Central memory CD8-positive, alpha-beta T cell (primary cell): ENCODE results near the gene OR10G3.
"Not testable (repeated sequence)": the region's sequence is repeated elsewhere in the genome, so short reads cannot be mapped to it uniquely, and the experiment has no call there.

Experiments used
- ATAC-seq: fragments of 150-1000 bp; cut with Tn5 transposase; replicated peaks from 2 replicates; pipeline ENCODE4 v1.10.0; 2022; ENCODE audit warnings: mild to moderate bottlenecking, moderate FRiP score, moderate number of reproducible peaks; ENCODE audit not compliant: poor library complexity, severe bottlenecking; ENCODE audit errors: extremely low read depth
- DNase-seq, 2 donors: peaks; one replicate each; pipeline ENCODE4 v3.0.0; 2021; ENCODE audit warnings: low spot score in 2 of 2
- H3K27ac Mint-ChIP-seq: one replicate; pipeline ENCODE4 v1.8.0; 2022; ENCODE audit warnings: low read depth, mild to moderate bottlenecking, moderate library complexity, mixed read lengths
- H3K27me3 Mint-ChIP-seq: one replicate; pipeline ENCODE4 v1.8.0; 2022; ENCODE audit warnings: mixed read lengths
- H3K36me3 Mint-ChIP-seq: one replicate; pipeline ENCODE4 v1.8.0; 2022; ENCODE audit warnings: mild to moderate bottlenecking, moderate library complexity, mixed read lengths; ENCODE audit not compliant: insufficient read depth
- H3K4me1 Mint-ChIP-seq: one replicate; pipeline ENCODE4 v1.8.0; 2022; ENCODE audit warnings: mixed read lengths
- H3K4me3 Mint-ChIP-seq: one replicate; pipeline ENCODE4 v1.8.0; 2022; ENCODE audit warnings: mild to moderate bottlenecking, moderate library complexity, mixed read lengths
- H3K9me3 Mint-ChIP-seq: one replicate; pipeline ENCODE4 v1.8.0; 2022; ENCODE audit warnings: mixed read lengths

The OR10G3 gene

GRCh38 chr14:21553266-21553665, 26.6 kb downstream of the OR10G3 start:
- H3K27me3 Mint-ChIP-seq = peaks cover 10% of the 10 kb centered on the region
- no peak overlapping the region for H3K4me3 Mint-ChIP-seq
- H3K36me3 Mint-ChIP-seq = peaks cover 1% of the 10 kb centered on the region
- DNase-seq (no peak), ATAC-seq (no peak)
- peaks cover 6% of the 10 kb centered on the region for H3K4me1 Mint-ChIP-seq
- H3K27ac Mint-ChIP-seq = no peak overlapping the region
- no peaks in the 10 kb centered on the region for H3K9me3 Mint-ChIP-seq

- ATAC-seq, H3K4me3 Mint-ChIP-seq, H3K4me1 Mint-ChIP-seq, DNase-seq, H3K36me3 Mint-ChIP-seq, H3K9me3 Mint-ChIP-seq, H3K27ac Mint-ChIP-seq: not testable (repeated sequence)
- peaks cover 29% of the 10 kb centered on the region for H3K27me3 Mint-ChIP-seq
Measured at GRCh38 chr14:21544588-21544987, 35.3 kb downstream of the OR10G3 start.

- no peak for ATAC-seq
- Mint-ChIP-seq H3K36me3 (no peaks in the 10 kb centered on the region), H3K27ac (no peak overlapping the region), H3K27me3 (peaks cover 36% of the 10 kb centered on the region), H3K9me3 (no peaks in the 10 kb centered on the region), H3K4me3 (no peak overlapping the region), H3K4me1 (no peaks in the 10 kb centered on the region)
- DNase-seq = no peak
Measured at GRCh38 chr14:21543963-21544362, 35.9 kb downstream of the OR10G3 start.

GRCh38 chr14:21543521-21543960, 36.3 kb downstream of the OR10G3 start:
- Mint-ChIP-seq H3K27ac (no peak overlapping the region), H3K27me3 (peaks cover 40% of the 10 kb centered on the region), H3K4me3 (no peak overlapping the region), H3K4me1 (no peaks in the 10 kb centered on the region), H3K9me3 (no peaks in the 10 kb centered on the region), H3K36me3 (no peaks in the 10 kb centered on the region)
- DNase-seq (no peak), ATAC-seq (no peak)

- Mint-ChIP-seq H3K9me3 (no peaks in the 10 kb centered on the region), H3K4me3 (no peak overlapping the region), H3K4me1 (peaks cover 6% of the 10 kb centered on the region), H3K36me3 (no peaks in the 10 kb centered on the region), H3K27me3 (peaks cover 60% of the 10 kb centered on the region), H3K27ac (no peak overlapping the region)
- ATAC-seq (no peak), DNase-seq (no peak)
Measured at GRCh38 chr14:21541413-21542074, 38.3 kb downstream of the OR10G3 start.

GRCh38 chr14:21539189-21539940, 40.5 kb downstream of the OR10G3 start:
- no peak overlapping the region for H3K27ac Mint-ChIP-seq
- H3K4me3 Mint-ChIP-seq = no peak overlapping the region

GRCh38 chr14:21537090-21537424, 42.8 kb downstream of the OR10G3 start:
- peaks cover 6% of the 10 kb centered on the region for H3K4me1 Mint-ChIP-seq
- H3K9me3 Mint-ChIP-seq = no peaks in the 10 kb centered on the region
- H3K27ac Mint-ChIP-seq = no peak overlapping the region
- H3K36me3 Mint-ChIP-seq = no peaks in the 10 kb centered on the region
- DNase-seq = no peak
- no peak for ATAC-seq
- H3K27me3 Mint-ChIP-seq = peaks cover 76% of the 10 kb centered on the region
- H3K4me3 Mint-ChIP-seq = no peak overlapping the region

More at GRCh38 chr14:21539189-21539940, 40.5 kb downstream of the OR10G3 start:
- peaks cover 82% of the 10 kb centered on the region for H3K27me3 Mint-ChIP-seq
- H3K9me3 Mint-ChIP-seq = no peaks in the 10 kb centered on the region
- DNase-seq = no peak
- no peaks in the 10 kb centered on the region for H3K36me3 Mint-ChIP-seq
- no peak for ATAC-seq
- H3K4me1 Mint-ChIP-seq = peaks cover 6% of the 10 kb centered on the region

GRCh38 chr14:21536418-21537089, 43.3 kb downstream of the OR10G3 start:
- no peak for DNase-seq
- H3K9me3 Mint-ChIP-seq = no peaks in the 10 kb centered on the region
- peaks cover 6% of the 10 kb centered on the region for H3K4me1 Mint-ChIP-seq
- H3K36me3 Mint-ChIP-seq = no peaks in the 10 kb centered on the region
- ATAC-seq = no peak
- H3K27me3 Mint-ChIP-seq = peaks cover 78% of the 10 kb centered on the region
- no peak overlapping the region for H3K27ac Mint-ChIP-seq
- no peak overlapping the region for H3K4me3 Mint-ChIP-seq

GRCh38 chr14:21535545-21536417, 44.1 kb downstream of the OR10G3 start:
- no peaks in the 10 kb centered on the region for H3K9me3 Mint-ChIP-seq
- no peak overlapping the region for H3K4me3 Mint-ChIP-seq
- no peaks in the 10 kb centered on the region for H3K36me3 Mint-ChIP-seq
- peaks cover 78% of the 10 kb centered on the region for H3K27me3 Mint-ChIP-seq
- DNase-seq (no peak), ATAC-seq (no peak)
- H3K27ac Mint-ChIP-seq = no peak overlapping the region
- peaks cover 6% of the 10 kb centered on the region for H3K4me1 Mint-ChIP-seq

GRCh38 chr14:21534576-21534975, 45.3 kb downstream of the OR10G3 start:
- H3K4me1 Mint-ChIP-seq = peaks cover 6% of the 10 kb centered on the region
- no peak for ATAC-seq
- peaks cover 75% of the 10 kb centered on the region for H3K27me3 Mint-ChIP-seq
- H3K36me3 Mint-ChIP-seq = no peaks in the 10 kb centered on the region
- H3K4me3 Mint-ChIP-seq = no peak overlapping the region
- DNase-seq = no peak
- H3K9me3 Mint-ChIP-seq = no peaks in the 10 kb centered on the region
- H3K27ac Mint-ChIP-seq = no peak overlapping the region

GRCh38 chr14:21533294-21533693, 46.6 kb downstream of the OR10G3 start:
- Mint-ChIP-seq H3K36me3 (no peaks in the 10 kb centered on the region), H3K27ac (no peak overlapping the region), H3K4me3 (no peak overlapping the region), H3K4me1 (peaks cover 6% of the 10 kb centered on the region), H3K27me3 (peaks cover 62% of the 10 kb centered on the region), H3K9me3 (no peaks in the 10 kb centered on the region)
- no peak for ATAC-seq
- no peak for DNase-seq

- ATAC-seq (no peak), DNase-seq (no peak)
- peaks cover 24% of the 10 kb centered on the region for H3K27me3 Mint-ChIP-seq
- no peak overlapping the region for H3K27ac Mint-ChIP-seq
- H3K4me3 Mint-ChIP-seq = no peak overlapping the region
- peaks cover 17% of the 10 kb centered on the region for H3K4me1 Mint-ChIP-seq
- H3K36me3 Mint-ChIP-seq = no peaks in the 10 kb centered on the region
- no peaks in the 10 kb centered on the region for H3K9me3 Mint-ChIP-seq
Measured at GRCh38 chr14:21529515-21529914, 50.4 kb downstream of the OR10G3 start.
